ENCODE data around the gene SCYL2.

Gene SCYL2

DNA sequence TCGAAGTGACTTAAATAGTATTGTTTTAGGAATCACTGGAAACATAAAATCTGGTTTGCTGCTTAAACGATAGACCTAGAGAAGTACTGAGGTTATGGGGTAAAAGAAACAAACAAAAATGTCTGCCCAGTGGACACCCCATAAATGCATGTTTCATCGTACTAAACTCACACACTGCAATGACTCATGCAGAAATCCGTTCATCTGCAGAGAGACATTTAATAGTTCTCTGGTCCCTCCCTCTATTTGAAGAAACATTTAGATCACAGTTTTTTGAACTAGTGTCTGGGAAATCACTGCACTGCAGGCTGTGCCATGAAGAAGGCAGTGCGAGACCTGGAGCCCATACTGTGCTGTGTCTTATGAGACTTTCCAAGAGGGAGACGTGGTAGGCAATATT, 115.4 kb downstream of the SCYL2 start (continued):
- TF ChIP-seq ARNTL (CRISPR knock-in tag; IDR thresholded peaks at IDR 0.05; ENCODE audit: borderline replicate concordance, low read depth): no peak
- TF ChIP-seq TOX (CRISPR knock-in tag; IDR thresholded peaks at IDR 0.05; ENCODE audit: borderline replicate concordance): no peak

DNA sequence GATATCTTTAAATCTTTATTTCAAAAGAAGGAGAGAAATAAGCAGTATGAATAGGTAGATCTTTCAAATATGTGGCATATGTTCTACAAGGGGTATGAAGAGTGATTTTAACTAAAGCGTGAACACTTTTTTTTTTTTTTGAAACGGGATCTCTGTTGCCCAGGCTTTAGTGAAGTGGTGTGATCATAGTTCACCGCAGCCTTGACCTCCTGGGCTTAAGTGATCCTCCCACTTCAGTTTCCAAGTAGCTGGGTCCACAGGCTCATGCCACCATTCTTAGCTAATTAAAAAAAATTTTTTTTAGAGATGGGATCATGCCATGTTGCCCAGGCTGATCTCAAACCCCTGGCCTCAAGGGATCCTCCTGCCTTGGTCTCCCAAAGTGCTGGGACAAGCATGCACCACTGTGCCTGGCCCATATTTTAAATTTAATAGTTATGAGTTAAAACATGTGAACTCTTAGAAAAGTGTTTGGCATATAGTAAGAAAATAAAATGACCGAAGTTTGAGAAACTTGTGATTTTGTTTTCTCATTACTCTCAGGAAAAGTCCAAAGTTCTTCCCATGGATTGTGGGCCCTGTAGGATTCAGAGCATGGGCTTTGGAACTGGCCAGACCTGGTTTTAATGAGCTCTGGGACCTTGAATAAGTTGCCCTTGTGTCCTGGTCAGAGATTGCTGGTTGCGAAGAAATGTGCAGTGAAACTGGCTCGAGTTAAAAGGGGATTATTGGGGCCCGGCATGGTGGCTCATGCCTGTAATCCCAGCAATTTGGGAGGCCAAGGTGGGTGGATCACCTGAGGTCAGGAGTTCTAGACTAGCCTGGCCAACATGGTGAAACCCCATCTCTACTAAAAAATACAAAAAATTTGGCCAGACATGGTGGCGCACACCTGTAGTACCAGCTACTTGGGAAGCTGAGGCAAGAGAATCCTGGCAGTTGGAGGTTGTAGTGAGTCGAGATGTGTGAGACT, 116.9 kb downstream of the SCYL2 start:
- TF ChIP-seq ZC3H10 (CRISPR knock-in tag; IDR thresholded peaks at IDR 0.05): no peak
- TF ChIP-seq, protein P1, sequence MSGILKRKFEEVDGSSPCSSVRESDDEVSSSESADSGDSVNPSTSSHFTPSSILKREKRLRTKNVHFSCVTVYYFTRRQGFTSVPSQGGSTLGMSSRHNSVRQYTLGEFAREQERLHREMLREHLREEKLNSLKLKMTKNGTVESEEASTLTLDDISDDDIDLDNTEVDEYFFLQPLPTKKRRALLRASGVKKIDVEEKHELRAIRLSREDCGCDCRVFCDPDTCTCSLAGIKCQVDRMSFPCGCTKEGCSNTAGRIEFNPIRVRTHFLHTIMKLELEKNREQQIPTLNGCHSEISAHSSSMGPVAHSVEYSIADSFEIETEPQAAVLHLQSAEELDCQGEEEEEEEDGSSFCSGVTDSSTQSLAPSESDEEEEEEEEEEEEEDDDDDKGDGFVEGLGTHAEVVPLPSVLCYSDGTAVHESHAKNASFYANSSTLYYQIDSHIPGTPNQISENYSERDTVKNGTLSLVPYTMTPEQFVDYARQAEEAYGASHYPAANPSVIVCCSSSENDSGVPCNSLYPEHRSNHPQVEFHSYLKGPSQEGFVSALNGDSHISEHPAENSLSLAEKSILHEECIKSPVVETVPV (CRISPR knock-in tag; IDR thresholded peaks at IDR 0.05): no peak
- TF ChIP-seq ZFP3 (CRISPR knock-in tag; IDR thresholded peaks at IDR 0.05): no peak
- no peak for TF ChIP-seq PPARA (CRISPR knock-in tag; IDR thresholded peaks at IDR 0.05; ENCODE audit: borderline replicate concordance)
- TF ChIP-seq, protein P2, sequence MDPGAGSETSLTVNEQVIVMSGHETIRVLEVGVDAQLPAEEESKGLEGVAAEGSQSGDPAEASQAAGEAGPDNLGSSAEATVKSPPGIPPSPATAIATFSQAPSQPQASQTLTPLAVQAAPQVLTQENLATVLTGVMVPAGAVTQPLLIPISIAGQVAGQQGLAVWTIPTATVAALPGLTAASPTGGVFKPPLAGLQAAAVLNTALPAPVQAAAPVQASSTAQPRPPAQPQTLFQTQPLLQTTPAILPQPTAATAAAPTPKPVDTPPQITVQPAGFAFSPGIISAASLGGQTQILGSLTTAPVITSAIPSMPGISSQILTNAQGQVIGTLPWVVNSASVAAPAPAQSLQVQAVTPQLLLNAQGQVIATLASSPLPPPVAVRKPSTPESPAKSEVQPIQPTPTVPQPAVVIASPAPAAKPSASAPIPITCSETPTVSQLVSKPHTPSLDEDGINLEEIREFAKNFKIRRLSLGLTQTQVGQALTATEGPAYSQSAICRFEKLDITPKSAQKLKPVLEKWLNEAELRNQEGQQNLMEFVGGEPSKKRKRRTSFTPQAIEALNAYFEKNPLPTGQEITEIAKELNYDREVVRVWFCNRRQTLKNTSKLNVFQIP (CRISPR knock-in tag; IDR thresholded peaks at IDR 0.05; ENCODE audit: borderline replicate concordance, low read depth): no peak
- no peak for TF ChIP-seq ISL1 (CRISPR knock-in tag; IDR thresholded peaks at IDR 0.05)
- no peak for TF ChIP-seq TCF4 (CRISPR knock-in tag; IDR thresholded peaks at IDR 0.05; ENCODE audit: borderline replicate concordance)
- TF ChIP-seq OSR1 (CRISPR knock-in tag; IDR thresholded peaks at IDR 0.05): no peak
- TF ChIP-seq GLIS3 (CRISPR knock-in tag; IDR thresholded peaks at IDR 0.05): no peak
- no peak for TF ChIP-seq ESRRG (CRISPR knock-in tag; IDR thresholded peaks at IDR 0.05)
- TF ChIP-seq PATZ1 (CRISPR knock-in tag; IDR thresholded peaks at IDR 0.05; ENCODE audit: borderline replicate concordance): no peak
- no peak for TF ChIP-seq SNAI2 (CRISPR knock-in tag; IDR thresholded peaks at IDR 0.05)
- no peak for TF ChIP-seq RARB (CRISPR knock-in tag; IDR thresholded peaks at IDR 0.05)
- TF ChIP-seq ZNF565 (CRISPR knock-in tag; conservative IDR thresholded peaks at IDR 0.05; ENCODE audit: low read depth): no peak
- no peak for TF ChIP-seq ZNF70 (CRISPR knock-in tag; IDR thresholded peaks at IDR 0.05)
- TF ChIP-seq ZNF8 (CRISPR knock-in tag; IDR thresholded peaks at IDR 0.05): no peak
- TF ChIP-seq ARNTL (CRISPR knock-in tag; IDR thresholded peaks at IDR 0.05; ENCODE audit: borderline replicate concordance, low read depth): no peak
- TF ChIP-seq TOX (CRISPR knock-in tag; IDR thresholded peaks at IDR 0.05; ENCODE audit: borderline replicate concordance): no peak
- TF ChIP-seq CSDC2 (CRISPR knock-in tag; IDR thresholded peaks at IDR 0.05): no peak
- TF ChIP-seq TSHZ2 (CRISPR knock-in tag; IDR thresholded peaks at IDR 0.05): no peak
- ATAC-seq: no peak

GRCh38 chr12:100384559-100384935, 117.6 kb downstream of the SCYL2 start:
- no peak for ATAC-seq

More at GRCh38 chr12:100384559-100384935, 117.6 kb downstream of the SCYL2 start:
- no peak for TF ChIP-seq CREB5 (CRISPR knock-in tag; IDR thresholded peaks at IDR 0.05; ENCODE audit: low read depth)
- TF ChIP-seq CSDC2 (CRISPR knock-in tag; IDR thresholded peaks at IDR 0.05): no peak
- TF ChIP-seq GLIS3 (CRISPR knock-in tag; IDR thresholded peaks at IDR 0.05): no peak
- TF ChIP-seq ESRRG (CRISPR knock-in tag; IDR thresholded peaks at IDR 0.05): no peak
- TF ChIP-seq ZNF8 (CRISPR knock-in tag; IDR thresholded peaks at IDR 0.05): no peak
- no peak for TF ChIP-seq BACH2 (CRISPR knock-in tag; IDR thresholded peaks at IDR 0.05; ENCODE audit: borderline replicate concordance)
- TF ChIP-seq, protein P2 (CRISPR knock-in tag; IDR thresholded peaks at IDR 0.05; ENCODE audit: borderline replicate concordance, low read depth): no peak
- TF ChIP-seq ISL1 (CRISPR knock-in tag; IDR thresholded peaks at IDR 0.05): no peak
